ENCODE data around the gene FAM83G.
"Not testable (repeated sequence)": the region's sequence is repeated elsewhere in the genome, so short reads cannot be mapped to it uniquely, and the experiment has no call there.

FAM83G gene

GRCh38 chr17:19023209-19023999 is 18.8 kb upstream of the FAM83G start:
- no peak for DNase-seq

GRCh38 chr17:19022747-19023146 is 18.2 kb upstream of the FAM83G start:
- no peak for DNase-seq

- no peak for DNase-seq
These were observed 17.6 kb upstream of the FAM83G start for GRCh38 chr17:19022128-19022527.

- DNase-seq = peak; percentile 21
These were observed 17.1 kb upstream of the FAM83G start for GRCh38 chr17:19021622-19022083.

GRCh38 chr17:19021011-19021621 is 16.6 kb upstream of the FAM83G start:
- DNase-seq = not testable (repeated sequence)

GRCh38 chr17:19020016-19020415 is 15.5 kb upstream of the FAM83G start:
- DNase-seq = no peak

GRCh38 chr17:19019041-19019941 is 14.7 kb upstream of the FAM83G start:
- DNase-seq = no peak

- DNase-seq = no peak
These were observed 14.0 kb upstream of the FAM83G start for GRCh38 chr17:19018600-19018950.

GRCh38 chr17:19017804-19018599 is 13.4 kb upstream of the FAM83G start:
- no peak for DNase-seq

GRCh38 chr17:19017401-19017800 is 12.8 kb upstream of the FAM83G start:
- DNase-seq = no peak

GRCh38 chr17:19016881-19017280 is 12.3 kb upstream of the FAM83G start:
- no peak for DNase-seq

- DNase-seq = no peak
These were observed 11.7 kb upstream of the FAM83G start for GRCh38 chr17:19016297-19016696.

GRCh38 chr17:19015428-19015827 is 10.9 kb upstream of the FAM83G start:
- DNase-seq = no peak

- DNase-seq = no peak
These were observed 10.2 kb upstream of the FAM83G start for GRCh38 chr17:19014628-19015215.

GRCh38 chr17:19013806-19014627 is 9.5 kb upstream of the FAM83G start:
- DNase-seq = no peak

- DNase-seq = no peak
These were observed 8.7 kb upstream of the FAM83G start for GRCh38 chr17:19013226-19013625.

- DNase-seq = no peak
These were observed 7.9 kb upstream of the FAM83G start for GRCh38 chr17:19012171-19013080.

GRCh38 chr17:19011581-19011980 is 7.0 kb upstream of the FAM83G start:
- DNase-seq = no peak

GRCh38 chr17:19010729-19011505 is 6.4 kb upstream of the FAM83G start:
- no peak for DNase-seq

All from effector CD4-positive, alpha-beta T cell (primary cell).